A673 (cell line): ENCODE data around the gene UBXN10.

Experiments used
- CTCF ChIP-seq: fragments of 300-800, 200-600 bp; sonication (generic); conservative IDR thresholded peaks from 2 replicates; pipeline ENCODE4 v1.5.1; 2017; ENCODE audit warnings: low read depth, mild to moderate bottlenecking, antibody characterized with exemption, low read length, moderate library complexity, mixed read lengths
- EZH2 ChIP-seq: fragments of 200-600 bp; sonication (generic); IDR thresholded peaks from 2 replicates; pipeline ENCODE4 v1.6.1; 2017; ENCODE audit warnings: borderline replicate concordance, low read depth, mild to moderate bottlenecking, mixed read lengths, antibody characterized with exemption, low read length; ENCODE audit not compliant: poor library complexity, severe bottlenecking

- no peak for TF ChIP-seq CTCF
- no peak for TF ChIP-seq EZH2
Measured at GRCh38 chr1:20178634-20179370, 7.1 kb upstream of the UBXN10 start.
